Thymus (tissue), 11 donors: ENCODE data around the gene PIEZO2. TPM values are rescaled to one million over a fixed set of nuclear protein-coding genes. Genes with fewer than 3 reads are reported as not detected.
A peak's percentile ranks its signal among the peaks of the same experiment; 100 is the strongest.

Source experiments
- DNase-seq, 9 donors: peaks; one replicate each; pipeline ENCODE4 v3.0.0-alpha.2; 2013; ENCODE audit warnings: low spot score in 9 of 9, low read depth in 6 of 9, missing footprints in 1 of 9
- H3K27ac ChIP-seq, 2 donors: one replicate each; pipeline ENCODE4 v1.5.1; 2013; ENCODE audit warnings: control low read depth in 1 of 2, low read depth in 1 of 2, low read length in 1 of 2, mild to moderate bottlenecking in 1 of 2, moderate library complexity in 1 of 2
- H3K27me3 ChIP-seq, 2 donors: one replicate each; pipeline ENCODE4 v1.5.1; 2013; ENCODE audit warnings: low read length in 1 of 2; ENCODE audit not compliant: control insufficient read depth in 2 of 2, insufficient read depth in 1 of 2
- H3K36me3 ChIP-seq, 2 donors: one replicate each; pipeline ENCODE4 v1.5.1; 2013; ENCODE audit warnings: low read length in 1 of 2, mild to moderate bottlenecking in 1 of 2, moderate library complexity in 1 of 2; ENCODE audit not compliant: control insufficient read depth in 2 of 2, insufficient read depth in 2 of 2
- H3K4me1 ChIP-seq, 2 donors: one replicate each; pipeline ENCODE4 v1.5.1; 2013; ENCODE audit warnings: low read length in 2 of 2; ENCODE audit not compliant: control insufficient read depth in 2 of 2, insufficient read depth in 2 of 2
- H3K4me3 ChIP-seq, 2 donors: one replicate each; pipeline ENCODE4 v1.5.1; 2013; ENCODE audit warnings: low read length in 2 of 2, control low read depth in 1 of 2, mild to moderate bottlenecking in 1 of 2
- H3K9me3 ChIP-seq, 2 donors: one replicate each; pipeline ENCODE4 v1.5.1; 2013; ENCODE audit warnings: low read length in 1 of 2, mild to moderate bottlenecking in 1 of 2; ENCODE audit not compliant: control insufficient read depth in 2 of 2, insufficient read depth in 1 of 2
- WGBS: extraction: QIAGEN DNeasy Blood & Tissue Kit; methylation state at CpG from one replicate; pipeline ENCODE4 v1.1.7; 2013; 5-methylcytosine and 5-hydroxymethylcytosine counted together
- polyA plus RNA-seq: library from polyadenylated mRNA; stranded (reverse); fragments of 200-250 nt; gene quantifications from one replicate; pipeline ENCODE4 v1.2.3, GENCODE V29; 2013
- total RNA-seq: library from RNA; stranded (reverse); fragments of 120-200 nt; gene quantifications from one replicate; pipeline ENCODE4 v1.2.4, GENCODE V29; 2013
- donor health status: healthy.

PIEZO2 gene
- total and polyA plus RNA-seq, 2 donors = 1.5 to 3.2 TPM

GRCh38 chr18:10838553-10838952 is 310.8 kb downstream of the PIEZO2 start:
- Histone ChIP-seq H3K27me3 (no peaks in the 10 kb centered on the region), H3K4me1 (no peaks in the 10 kb centered on the region), H3K4me3 (no peak overlapping the region), H3K9me3 (no peaks in the 10 kb centered on the region), H3K27ac (no peak overlapping the region), H3K36me3 (no peaks in the 10 kb centered on the region)
- no peak for DNase-seq
- 97% methylated on average over 2 of the region's 2 CpGs for WGBS

- Histone ChIP-seq H3K4me1 (no peaks in the 10 kb centered on the region), H3K27ac (no peak overlapping the region), H3K4me3 (no peak overlapping the region), H3K36me3 (no peaks in the 10 kb centered on the region), H3K9me3 (no peaks in the 10 kb centered on the region), H3K27me3 (no peaks in the 10 kb centered on the region)
- no peak for DNase-seq
- 98% methylated on average over 6 of the region's 6 CpGs for WGBS
Observed at GRCh38 chr18:10834128-10834815, 315.1 kb downstream of the PIEZO2 start.

GRCh38 chr18:10833656-10834055 is 315.7 kb downstream of the PIEZO2 start:
- Histone ChIP-seq H3K27ac (no peak overlapping the region), H3K27me3 (no peaks in the 10 kb centered on the region), H3K9me3 (no peaks in the 10 kb centered on the region), H3K4me3 (no peak overlapping the region), H3K36me3 (no peaks in the 10 kb centered on the region), H3K4me1 (no peaks in the 10 kb centered on the region)
- DNase-seq = no peak
- WGBS = 96% methylated on average over 2 of the region's 2 CpGs

GRCh38 chr18:10826400-10826799 is 323.0 kb downstream of the PIEZO2 start:
- Histone ChIP-seq H3K9me3 (no peaks in the 10 kb centered on the region), H3K36me3 (no peaks in the 10 kb centered on the region), H3K27ac (no peak overlapping the region), H3K27me3 (no peaks in the 10 kb centered on the region), H3K4me3 (no peak overlapping the region), H3K4me1 (peaks cover 4 to 5% of the 10 kb centered on the region in 2 donors)
- DNase-seq = no peak
- WGBS = 97% methylated on average over 2 of the region's 2 CpGs

- Histone ChIP-seq H3K36me3 (no peaks in the 10 kb centered on the region), H3K4me1 (peaks cover 4 to 5% of the 10 kb centered on the region in 2 donors), H3K27ac (no peak overlapping the region), H3K9me3 (no peaks in the 10 kb centered on the region), H3K4me3 (no peak overlapping the region), H3K27me3 (no peaks in the 10 kb centered on the region)
- WGBS = 4% methylated on average over 6 of the region's 6 CpGs
- peak in 7 of 9 donors; percentile 17 to 64 (median 31) for DNase-seq
Observed at GRCh38 chr18:10822456-10822855, 326.9 kb downstream of the PIEZO2 start.

GRCh38 chr18:10820681-10821080 is 328.7 kb downstream of the PIEZO2 start:
- Histone ChIP-seq H3K36me3 (no peaks in the 10 kb centered on the region), H3K4me1 (peaks cover 4 to 5% of the 10 kb centered on the region in 2 donors), H3K4me3 (no peak overlapping the region), H3K9me3 (no peaks in the 10 kb centered on the region), H3K27ac (no peak overlapping the region), H3K27me3 (no peaks in the 10 kb centered on the region)
- WGBS = 79% methylated on average over 5 of the region's 5 CpGs
- DNase-seq = no peak

GRCh38 chr18:10814336-10814735 is 335.0 kb downstream of the PIEZO2 start:
- no peak overlapping the region for H3K27ac ChIP-seq
- no peaks in the 10 kb centered on the region for H3K9me3 ChIP-seq
- DNase-seq = no peak
- no peak overlapping the region for H3K4me3 ChIP-seq
- no peaks in the 10 kb centered on the region for H3K36me3 ChIP-seq
- no peaks in the 10 kb centered on the region for H3K4me1 ChIP-seq
- WGBS = 43% methylated on average over 4 of the region's 4 CpGs
- no peaks in the 10 kb centered on the region for H3K27me3 ChIP-seq

GRCh38 chr18:10805587-10806118 is 343.7 kb downstream of the PIEZO2 start:
- WGBS = 97% methylated on average over 3 of the region's 3 CpGs
- H3K4me1 ChIP-seq = no peaks in the 10 kb centered on the region
- H3K27ac ChIP-seq = no peak overlapping the region
- H3K4me3 ChIP-seq = no peak overlapping the region
- H3K36me3 ChIP-seq = no peaks in the 10 kb centered on the region
- H3K27me3 ChIP-seq = no peaks in the 10 kb centered on the region
- no peaks in the 10 kb centered on the region for H3K9me3 ChIP-seq
- no peak for DNase-seq

- H3K4me1 ChIP-seq = peaks cover 0 to 1% of the 10 kb centered on the region in 2 donors
- no peaks in the 10 kb centered on the region for H3K36me3 ChIP-seq
- no peaks in the 10 kb centered on the region for H3K27me3 ChIP-seq
- no peak overlapping the region for H3K4me3 ChIP-seq
- H3K27ac ChIP-seq = no peak overlapping the region
- no peaks in the 10 kb centered on the region for H3K9me3 ChIP-seq
- no peak for DNase-seq
- WGBS = 93% methylated on average over 9 of the region's 9 CpGs
Observed at GRCh38 chr18:10804126-10804525, 345.2 kb downstream of the PIEZO2 start.
